ENCODE results near the gene SBF2.

GRCh38 chr11:9955391-9955790, 338.6 kb downstream of the SBF2 start:
- TF ChIP-seq CTCF (IDR thresholded peaks at IDR 0.05; ENCODE audit: low read length) (no peak), EZH2 (optimal IDR thresholded peaks at IDR 0.05; ENCODE audit: low read depth, low read length) (no peak)
